NCI-H774 (cell line): ENCODE results near the gene SYT15.
"Not testable (repeated sequence)": the region's sequence is repeated elsewhere in the genome, so short reads cannot be mapped to it uniquely, and the experiment has no call there.

Experiments
- DNase-seq: peaks from one replicate; lab custom pipeline; 2025; lab: John Stamatoyannopoulos, UW

SYT15 gene

DNA sequence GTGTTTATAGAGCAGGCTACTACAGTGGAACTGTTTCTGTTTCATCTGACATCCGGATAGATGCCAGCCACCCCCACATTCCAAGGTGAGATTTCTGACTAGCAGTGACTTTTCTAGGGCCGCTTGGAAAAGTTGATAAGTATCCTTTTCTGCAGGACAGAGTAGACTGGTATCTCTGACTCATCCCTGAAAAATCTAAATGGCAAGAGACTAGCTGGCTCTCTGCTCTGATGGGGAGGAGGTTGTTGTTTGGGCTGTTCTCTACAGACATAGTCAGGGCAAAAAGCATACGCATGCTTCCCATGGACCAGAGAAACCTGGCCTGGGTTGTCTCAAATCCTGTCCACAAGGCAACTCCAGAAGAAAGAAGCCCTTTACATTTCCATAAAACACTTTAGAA lies 10.7 kb downstream of the SYT15 start:
- not testable (repeated sequence) for DNase-seq

DNA sequence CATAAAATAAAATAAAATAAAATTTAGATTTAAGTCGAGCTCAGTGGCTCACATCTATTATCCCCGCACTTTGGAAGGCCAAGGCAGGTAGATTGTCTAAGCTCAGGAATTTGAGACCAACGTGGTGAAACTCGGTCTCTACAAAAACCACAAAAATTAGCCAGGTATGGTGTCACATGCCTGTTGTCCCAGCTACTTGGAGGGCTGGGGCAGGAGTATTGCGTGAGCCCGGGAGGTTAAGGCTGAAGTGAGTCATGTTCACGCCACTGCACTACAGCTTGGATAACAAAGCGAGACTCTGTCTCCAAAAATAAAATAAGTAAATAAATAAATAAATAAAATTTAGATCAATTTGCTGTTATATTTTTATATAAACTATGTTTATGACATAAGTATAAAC lies 12.1 kb downstream of the SYT15 start:
- DNase-seq = not testable (repeated sequence)

DNA sequence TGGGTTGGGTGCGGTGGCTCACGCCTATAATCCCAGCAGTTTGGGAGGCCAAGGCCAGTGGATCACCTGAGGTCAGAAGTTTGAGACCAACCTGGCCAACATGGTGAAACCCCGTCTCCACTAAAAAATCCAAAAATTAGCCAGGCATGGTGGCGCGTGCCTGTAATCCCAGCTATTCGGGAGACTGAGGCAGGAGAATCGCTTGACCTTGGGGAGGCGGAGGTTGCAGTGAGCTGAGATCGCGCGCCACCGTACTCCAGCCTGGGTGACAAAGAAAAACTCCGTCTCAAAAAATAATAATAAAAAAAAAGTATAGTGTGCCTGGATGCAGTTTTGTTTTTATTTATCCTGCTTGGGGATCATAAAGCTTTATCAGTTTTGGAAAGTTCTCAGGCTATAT lies 14.4 kb downstream of the SYT15 start:
- not testable (repeated sequence) for DNase-seq

DNA sequence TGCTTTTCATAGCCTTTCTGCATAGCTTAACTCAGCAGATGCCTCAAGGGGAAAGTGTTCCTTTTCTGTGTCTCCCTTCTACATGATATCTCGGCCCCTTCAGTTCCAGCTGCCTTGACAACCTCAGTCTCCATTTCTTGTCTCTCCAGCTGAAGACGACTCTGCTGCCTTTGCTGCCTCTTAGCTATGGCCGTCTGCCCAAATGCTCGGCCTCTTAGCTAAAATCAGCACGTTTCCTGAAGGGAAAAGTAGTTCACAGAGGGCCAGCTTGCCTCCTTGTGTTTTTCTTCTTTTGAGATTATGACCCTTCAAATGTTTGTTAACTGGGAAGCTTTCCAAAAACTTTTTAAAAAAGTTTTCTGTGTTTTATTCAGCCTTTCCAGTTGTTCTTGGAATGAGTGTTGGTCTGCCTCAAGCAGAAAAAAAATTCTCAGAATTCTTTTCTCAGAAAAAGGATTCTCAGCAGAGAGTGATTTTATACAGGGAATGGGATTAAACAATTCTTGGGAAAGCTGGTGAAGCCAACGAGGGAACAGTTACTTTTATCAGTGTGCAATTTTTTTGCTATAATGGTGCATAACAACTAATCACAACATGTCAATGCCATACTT lies 15.6 kb downstream of the SYT15 start:
- not testable (repeated sequence) for DNase-seq

DNA sequence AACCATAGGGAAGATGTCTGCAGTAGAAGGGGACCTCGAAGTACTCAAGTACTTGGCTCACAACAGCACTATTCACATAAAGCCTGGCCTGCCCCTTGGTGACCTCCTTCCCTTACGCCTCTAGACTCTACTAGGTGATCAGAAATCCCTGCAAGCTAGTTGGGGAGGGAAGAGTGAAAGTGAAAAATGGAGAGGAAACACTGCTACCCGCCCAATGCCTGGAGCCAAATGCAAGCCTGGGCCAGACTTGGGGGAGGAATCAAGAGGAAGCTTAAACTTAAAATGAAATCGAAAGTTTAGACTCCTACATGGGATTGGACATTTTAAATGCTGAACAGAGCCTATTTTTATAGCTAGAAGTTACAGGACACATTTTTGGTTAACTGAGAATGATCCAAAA lies 17.6 kb downstream of the SYT15 start:
- DNase-seq = not testable (repeated sequence)

DNA sequence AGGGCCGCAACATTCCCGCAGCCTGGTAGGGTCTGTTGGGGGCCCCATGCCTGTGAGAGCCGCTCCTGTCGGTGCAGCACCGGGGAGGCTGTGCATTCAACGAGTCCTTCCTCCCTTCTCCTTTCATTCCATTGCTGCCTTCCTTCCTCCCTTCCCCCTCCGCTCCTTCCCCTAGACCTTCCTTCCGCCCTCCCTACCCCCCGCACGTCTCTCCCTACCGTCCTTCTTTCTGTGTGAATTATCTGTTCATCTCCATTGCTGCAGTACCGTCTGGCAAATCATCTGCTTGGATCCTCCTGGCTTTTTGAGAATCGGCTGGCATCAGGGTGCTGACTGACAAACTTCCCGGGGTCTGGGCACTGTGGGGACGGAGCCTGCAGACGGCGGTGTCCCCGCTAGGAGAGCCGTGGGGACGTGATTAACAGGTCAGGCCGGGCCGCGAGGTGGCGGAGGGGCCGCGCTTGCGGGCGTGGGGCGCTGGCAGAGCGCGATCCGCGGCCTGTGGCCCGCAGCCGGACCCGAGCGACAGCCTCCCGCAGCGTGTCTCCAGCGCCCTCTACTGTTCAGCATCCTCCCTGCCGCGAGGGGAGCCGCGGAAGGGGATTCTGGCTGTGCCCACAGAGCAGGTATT lies 18.8 kb downstream of the SYT15 start:
- not testable (repeated sequence) for DNase-seq

DNA sequence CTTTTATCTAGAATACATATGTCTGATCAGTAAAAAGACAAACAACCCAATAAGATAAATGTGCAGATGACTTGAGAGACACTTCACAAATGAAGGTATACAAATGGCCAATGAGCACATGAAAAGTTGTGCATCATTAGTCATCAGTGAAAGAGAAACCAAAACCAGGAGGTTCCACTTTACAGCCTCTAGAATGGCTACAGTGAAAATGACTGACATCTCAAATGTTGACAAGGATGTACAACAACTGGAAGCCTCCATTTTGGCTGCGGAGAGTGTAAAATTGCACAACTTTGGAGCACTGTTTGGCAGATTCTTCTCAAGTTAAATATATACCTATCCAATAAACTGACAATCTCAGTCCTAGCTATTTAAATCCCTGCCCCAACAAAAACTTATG lies 21.6 kb downstream of the SYT15 start:
- DNase-seq = not testable (repeated sequence)

DNA sequence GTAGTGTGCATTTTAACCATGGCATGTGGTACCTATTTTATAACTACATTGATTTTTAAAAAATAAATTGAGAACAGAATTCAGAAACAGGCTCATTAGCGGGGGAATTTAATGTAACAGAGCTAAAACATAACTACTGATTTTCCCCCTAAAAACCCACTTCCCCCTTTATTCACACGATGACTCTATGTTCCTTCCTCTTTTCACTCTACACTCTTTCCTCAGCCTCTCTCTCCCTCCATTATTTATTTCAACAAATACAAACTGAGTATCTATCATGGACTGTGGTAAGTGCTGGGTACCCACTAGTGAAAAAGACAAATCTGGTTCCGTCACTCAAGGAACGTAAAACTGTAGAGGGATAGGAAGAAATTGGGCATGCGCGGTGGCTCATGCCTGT lies 36.6 kb downstream of the SYT15 start:
- not testable (repeated sequence) for DNase-seq

DNA sequence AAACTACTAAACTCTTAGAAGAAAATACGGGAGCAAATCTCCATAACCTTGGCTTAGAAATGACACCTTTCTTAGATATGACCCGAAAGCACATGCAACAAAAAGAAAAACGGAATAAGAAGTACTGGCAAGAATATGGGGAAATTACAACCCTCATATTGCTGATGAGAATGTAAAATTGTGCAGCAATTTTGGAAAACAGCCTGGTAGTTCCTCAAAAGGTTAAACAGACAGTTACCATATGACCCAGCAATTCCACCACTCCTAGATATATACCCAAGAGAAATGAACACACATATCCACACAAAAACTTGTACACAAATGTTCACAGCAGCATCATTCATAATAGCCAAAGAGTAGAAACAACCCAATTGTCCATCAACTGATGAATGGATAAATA lies 37.3 kb downstream of the SYT15 start:
- not testable (repeated sequence) for DNase-seq

DNA sequence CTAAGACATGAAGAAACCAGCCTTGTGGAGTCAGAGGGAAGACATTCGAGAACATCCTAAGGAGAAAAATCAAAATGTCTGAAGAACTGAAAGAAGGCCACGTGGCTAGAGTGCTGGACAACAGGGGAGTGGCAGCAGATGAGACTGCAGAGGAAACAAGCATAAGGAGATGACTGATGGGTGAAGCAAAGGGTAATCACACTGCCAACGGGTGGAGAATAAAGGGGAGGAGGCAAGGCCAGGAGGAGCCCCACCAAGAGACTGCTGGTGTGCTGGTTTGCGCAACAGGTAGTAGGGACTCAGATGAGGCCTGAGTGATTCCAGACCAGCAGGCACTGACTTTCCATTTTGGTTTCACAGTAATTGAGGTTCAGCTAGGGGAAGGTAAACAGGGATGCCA lies 38.2 kb downstream of the SYT15 start:
- DNase-seq = not testable (repeated sequence)

DNA sequence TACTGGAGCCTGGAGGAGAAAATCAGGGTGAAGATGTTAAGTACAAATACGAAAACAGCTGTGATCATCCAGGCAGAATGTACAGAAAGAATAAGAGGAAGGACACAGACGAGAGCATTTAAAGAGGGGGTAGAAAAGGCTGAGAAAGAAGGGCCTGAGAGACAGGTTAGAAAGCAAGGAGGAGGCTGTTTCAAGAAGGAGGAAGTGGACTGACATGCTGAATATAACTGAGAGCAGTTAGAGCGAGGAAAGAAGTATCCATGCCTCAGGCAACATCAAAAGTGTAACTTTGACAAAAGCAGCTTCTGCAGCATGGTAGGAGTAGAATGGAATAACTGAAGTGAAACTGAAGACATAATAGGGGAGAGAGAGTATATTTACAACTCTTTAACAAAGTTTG lies 39.0 kb downstream of the SYT15 start:
- not testable (repeated sequence) for DNase-seq

DNA sequence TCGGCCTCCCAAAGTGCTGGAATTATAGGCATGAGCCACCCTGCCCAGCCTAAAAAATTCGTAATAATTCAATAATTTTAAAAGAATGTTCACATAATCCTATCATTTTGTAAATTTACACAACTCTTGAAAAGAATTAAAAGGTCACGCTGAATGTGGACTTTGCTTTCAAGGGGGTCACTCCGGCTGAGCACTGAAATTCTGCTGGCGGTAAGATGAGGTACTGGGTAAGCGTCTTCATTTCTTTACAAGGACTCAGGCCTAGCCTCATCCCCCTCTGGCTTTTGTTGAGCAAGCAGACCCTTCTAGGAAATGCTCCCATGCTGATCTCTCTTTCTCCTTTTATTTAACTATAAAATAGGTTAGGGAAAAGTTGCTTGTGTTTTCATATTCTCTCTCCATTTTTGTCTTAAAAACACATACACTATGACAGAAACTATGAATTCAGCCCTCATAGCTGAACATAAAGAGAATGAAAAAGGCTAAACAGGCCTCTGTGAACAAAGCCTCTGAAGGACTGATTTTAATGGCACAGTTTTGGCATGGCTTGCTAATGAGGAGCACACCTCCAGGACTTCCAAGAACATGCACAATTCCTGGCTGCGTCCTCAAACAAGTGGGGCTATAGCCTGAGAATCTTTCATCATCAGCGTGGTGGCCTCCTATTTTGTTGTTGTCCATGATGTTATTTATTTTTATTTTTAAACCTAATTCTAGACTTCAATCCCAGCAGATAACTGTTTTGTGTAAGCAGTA lies 45.1 kb downstream of the SYT15 start:
- not testable (repeated sequence) for DNase-seq

DNA sequence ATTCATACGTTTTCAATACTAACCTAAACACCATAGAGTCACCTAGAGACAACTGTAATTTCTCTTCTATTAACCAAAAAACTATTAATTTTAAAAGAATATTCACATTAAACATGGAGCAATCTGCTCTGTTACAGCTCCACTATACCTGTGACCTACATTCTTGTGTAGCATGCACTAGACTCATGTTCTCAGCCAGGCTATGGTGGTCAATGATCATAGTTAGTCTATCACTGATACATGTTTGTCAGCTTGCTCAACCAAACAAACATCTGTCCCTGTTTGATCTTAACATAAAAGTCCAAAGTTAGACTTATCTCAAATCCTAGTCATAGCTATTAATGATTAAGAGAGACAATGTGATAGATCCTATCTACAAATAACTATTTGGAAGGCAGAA lies 50.9 kb downstream of the SYT15 start:
- DNase-seq = not testable (repeated sequence)

DNA sequence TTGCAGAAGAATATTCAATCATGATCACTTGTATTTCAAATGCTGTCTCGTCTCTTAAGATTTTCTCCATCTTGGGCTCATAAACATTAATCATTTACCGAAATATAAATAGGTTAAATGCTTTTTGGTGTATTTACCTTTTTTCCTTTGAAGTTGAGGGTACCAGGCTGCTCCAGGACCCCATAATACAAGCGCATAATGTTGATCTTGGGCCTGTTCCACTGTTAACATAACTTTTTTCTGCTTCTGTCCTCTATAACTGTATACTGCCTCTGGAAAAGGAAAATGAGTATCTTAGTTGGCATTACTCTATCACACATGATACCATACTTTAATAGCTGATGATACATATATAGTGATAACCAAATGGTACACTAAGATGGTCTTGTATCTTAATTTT lies 51.9 kb downstream of the SYT15 start:
- DNase-seq = not testable (repeated sequence)

DNA sequence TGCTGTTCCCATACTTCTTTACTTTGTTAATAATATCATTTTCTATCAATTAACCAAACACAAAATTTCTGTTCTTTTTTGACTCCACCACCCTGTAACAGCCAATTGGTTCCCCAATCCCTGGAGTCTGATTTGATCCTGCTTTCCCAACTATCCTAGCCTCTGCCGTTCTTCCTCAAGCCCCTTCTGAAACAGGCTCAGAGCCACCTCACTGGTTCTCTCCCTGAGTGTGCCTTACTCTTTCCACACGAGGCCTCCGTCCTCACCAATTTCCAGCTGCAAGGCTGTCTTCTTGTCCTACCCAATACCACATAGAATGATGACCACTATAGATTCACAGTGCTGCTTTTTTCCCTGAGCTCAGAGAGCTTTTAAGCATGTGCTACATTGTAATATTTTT lies 52.8 kb downstream of the SYT15 start:
- DNase-seq = not testable (repeated sequence)

DNA sequence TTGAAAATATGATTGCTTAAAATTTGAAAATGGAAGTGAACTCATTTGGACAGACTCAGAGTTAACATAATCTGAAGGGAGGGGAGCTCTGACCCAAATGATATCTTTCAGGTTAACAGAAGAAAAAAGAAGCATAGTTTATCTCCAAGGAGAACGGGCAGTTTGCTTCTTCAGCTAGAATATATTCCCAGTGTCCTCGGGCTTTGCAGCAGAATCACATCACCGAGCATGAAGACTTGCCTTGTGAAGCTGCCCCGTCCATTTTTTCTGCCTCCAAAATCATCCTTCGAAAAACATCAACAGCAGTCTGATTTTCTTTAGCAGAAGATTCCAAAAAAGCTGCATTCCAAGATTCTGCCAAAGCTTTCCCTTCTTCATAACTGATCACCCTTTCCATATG lies 55.8 kb downstream of the SYT15 start:
- DNase-seq = not testable (repeated sequence)

DNA sequence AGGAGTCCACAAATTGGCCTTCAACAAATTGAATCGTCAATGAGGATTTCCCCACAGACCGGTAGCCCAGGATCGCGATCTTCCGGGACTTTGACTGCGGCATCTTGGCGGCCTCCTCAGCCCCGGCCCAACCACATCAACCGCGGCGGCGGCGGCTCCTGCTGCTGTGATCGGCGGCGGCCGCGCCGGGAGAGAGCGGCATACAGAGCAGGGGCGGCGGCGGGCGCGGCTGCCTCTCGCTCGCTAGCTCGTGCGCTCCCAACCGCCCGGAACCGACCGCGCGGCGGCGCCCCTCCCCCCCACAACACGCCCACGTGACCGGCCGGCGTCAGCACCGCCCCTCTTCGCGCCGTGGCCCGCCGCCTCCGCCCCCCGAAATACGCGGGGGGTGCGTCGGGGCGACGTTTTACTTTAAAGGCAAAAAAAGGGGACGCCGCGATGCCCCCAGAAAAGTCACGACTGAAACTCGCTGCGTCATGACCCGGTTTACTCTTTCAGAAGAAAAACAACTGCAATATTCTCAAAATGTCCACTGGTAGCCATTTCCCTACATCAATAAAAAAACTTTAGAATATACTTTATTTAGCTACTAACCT lies 56.5 kb downstream of the SYT15 start:
- DNase-seq = not testable (repeated sequence)

DNA sequence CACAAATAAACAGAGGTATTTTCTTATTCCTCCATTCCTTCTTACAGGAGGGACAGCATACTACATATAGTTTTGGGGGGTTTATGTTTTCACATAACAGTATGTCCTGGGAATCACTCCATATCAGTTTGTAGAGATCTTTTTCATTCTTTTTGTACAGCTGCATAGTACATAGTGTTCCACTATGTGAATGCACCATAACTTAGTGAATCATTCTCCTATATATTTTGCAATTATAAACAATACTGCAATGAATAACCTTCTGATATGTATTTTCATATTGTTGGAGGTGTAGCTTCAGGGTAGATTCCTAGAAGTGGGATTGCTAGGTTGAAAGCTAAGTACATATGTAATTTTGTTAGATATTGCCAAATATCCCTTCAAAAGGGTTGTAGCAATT lies 61.1 kb downstream of the SYT15 start:
- DNase-seq = not testable (repeated sequence)
